GM23338 (cell line): Measurements from ENCODE around the gene MYCN.

Experiments used
- CREB1 ChIP-seq: fragments of 250-450 bp; sonication (Bioruptor Pico); IDR thresholded peaks from 2 replicates; pipeline ENCODE4 v1.5.0; 2020; ENCODE audit warnings: low read depth, mild to moderate bottlenecking, moderate library complexity
- CTCF ChIP-seq, 2 experiments: fragments of 200-600 bp in 1 of 2; sonication (generic) in 1 of 2; conservative IDR thresholded peaks; 2 replicates each; pipeline versions ENCODE4 v1.5.1 to v1.6.1; 2016 to 2017; ENCODE audit warnings: antibody characterized with exemption in 2 of 2, low read depth in 2 of 2, mild to moderate bottlenecking in 2 of 2, moderate library complexity in 1 of 2
- EZH2 ChIP-seq: fragments of 200-600 bp; sonication (generic); IDR thresholded peaks from one replicate; pipeline ENCODE4 v1.8.0; 2017; ENCODE audit warnings: antibody characterized with exemption, mild to moderate bottlenecking, low read depth; ENCODE audit not compliant: unreplicated experiment
- EZH2phosphoT487 ChIP-seq: fragments of 200-600 bp; sonication (generic); IDR thresholded peaks from one replicate; pipeline ENCODE4 v1.8.1; 2018; ENCODE audit warnings: antibody characterized with exemption; ENCODE audit not compliant: unreplicated experiment
- JUNB ChIP-seq: IDR thresholded peaks from one replicate; pipeline ENCODE4 v1.6.1; 2016; ENCODE audit warnings: antibody characterized with exemption; ENCODE audit not compliant: unreplicated experiment
- NANOG ChIP-seq: IDR thresholded peaks from 2 replicates; pipeline ENCODE4 v1.6.1; 2016; ENCODE audit warnings: antibody characterized with exemption, borderline replicate concordance
- POLR2AphosphoS5 ChIP-seq: IDR thresholded peaks from 2 replicates; pipeline ENCODE4 v1.6.1; 2016; ENCODE audit warnings: antibody characterized with exemption, low read depth
- REST ChIP-seq: IDR thresholded peaks from one replicate; pipeline ENCODE4 v1.6.1; 2018; ENCODE audit warnings: antibody characterized with exemption; ENCODE audit not compliant: unreplicated experiment
- STAT1 ChIP-seq: IDR thresholded peaks from one replicate; pipeline ENCODE4 v1.6.1; 2016; ENCODE audit warnings: antibody characterized with exemption; ENCODE audit not compliant: unreplicated experiment
- ZNF331 ChIP-seq: fragments of 250-450 bp; sonication (Bioruptor Pico); IDR thresholded peaks from 2 replicates; pipeline ENCODE4 v1.5.0; 2020; ENCODE audit warnings: low read depth, mild to moderate bottlenecking, moderate library complexity
- ZNF462 ChIP-seq: fragments of 250-450 bp; sonication (Bioruptor Pico); IDR thresholded peaks from 2 replicates; pipeline ENCODE4 v1.5.0; 2020; ENCODE audit warnings: mild to moderate bottlenecking, moderate library complexity
- TF ChIP-seq, protein P1 (sequence below): IDR thresholded peaks from 2 replicates; pipeline ENCODE4 v1.6.1; 2016; ENCODE audit warnings: antibody characterized with exemption

DNA sequence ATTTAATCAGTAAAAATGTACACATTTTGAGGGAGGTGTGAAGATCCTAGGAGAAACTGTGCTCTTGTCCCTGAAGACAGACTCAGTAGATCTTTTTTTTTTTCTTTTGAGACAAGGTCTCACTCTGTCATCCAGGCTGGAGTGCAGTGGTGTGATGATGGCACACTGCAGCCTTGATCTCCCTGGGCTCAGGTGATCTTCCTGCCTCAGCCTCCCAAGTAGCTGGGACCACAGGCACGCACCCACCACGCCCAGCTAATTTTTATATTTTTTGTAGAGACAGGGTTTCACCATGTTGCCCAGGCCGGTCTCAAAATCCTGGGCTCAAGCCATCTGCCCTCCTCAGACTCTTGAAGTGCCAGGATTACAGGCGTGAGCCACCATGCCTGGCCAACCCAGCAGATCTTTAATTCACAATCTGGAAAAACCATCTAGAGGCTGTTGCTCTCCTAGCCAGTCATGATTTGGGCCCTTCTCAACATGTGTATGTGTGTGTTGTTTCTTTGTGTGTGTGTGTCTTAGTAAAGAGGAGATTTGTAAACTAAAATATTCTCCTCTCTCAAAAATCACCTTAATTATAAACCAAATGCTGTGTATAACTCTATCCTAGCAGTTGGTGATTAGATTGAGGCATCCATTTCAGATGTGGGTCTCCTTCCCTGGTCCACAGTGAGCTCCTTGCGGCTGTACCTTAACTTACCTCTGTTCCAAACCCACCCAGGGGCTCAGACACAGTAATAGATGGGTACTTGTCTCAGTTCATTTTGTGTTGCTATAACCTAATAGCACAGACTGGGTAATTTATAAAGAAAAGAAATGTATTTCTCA is 3.9 kb upstream of the MYCN start:
- TF ChIP-seq POLR2AphosphoS5 (no peak), EZH2 (no peak), EZH2phosphoT487 (no peak), CTCF (conservative IDR thresholded peaks at IDR 0.05; ENCODE audit: low read depth in 2 of 2) (no peak), REST (no peak), JUNB (no peak), CREB1 (no peak), NANOG (no peak), ZNF462 (CRISPR knock-in tag) (no peak), STAT1 (no peak), ZNF331 (CRISPR knock-in tag) (no peak)
- TF ChIP-seq, protein P1, sequence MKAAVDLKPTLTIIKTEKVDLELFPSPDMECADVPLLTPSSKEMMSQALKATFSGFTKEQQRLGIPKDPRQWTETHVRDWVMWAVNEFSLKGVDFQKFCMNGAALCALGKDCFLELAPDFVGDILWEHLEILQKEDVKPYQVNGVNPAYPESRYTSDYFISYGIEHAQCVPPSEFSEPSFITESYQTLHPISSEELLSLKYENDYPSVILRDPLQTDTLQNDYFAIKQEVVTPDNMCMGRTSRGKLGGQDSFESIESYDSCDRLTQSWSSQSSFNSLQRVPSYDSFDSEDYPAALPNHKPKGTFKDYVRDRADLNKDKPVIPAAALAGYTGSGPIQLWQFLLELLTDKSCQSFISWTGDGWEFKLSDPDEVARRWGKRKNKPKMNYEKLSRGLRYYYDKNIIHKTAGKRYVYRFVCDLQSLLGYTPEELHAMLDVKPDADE = no peak
